Fibroblast of skin of right biceps (primary cell): ENCODE results near the gene PIP4K2C.

ENCODE experiments used
- DNase-seq: peaks from one replicate; pipeline ENCODE4 v3.0.0-alpha.2; 2013

The PIP4K2C gene

DNA sequence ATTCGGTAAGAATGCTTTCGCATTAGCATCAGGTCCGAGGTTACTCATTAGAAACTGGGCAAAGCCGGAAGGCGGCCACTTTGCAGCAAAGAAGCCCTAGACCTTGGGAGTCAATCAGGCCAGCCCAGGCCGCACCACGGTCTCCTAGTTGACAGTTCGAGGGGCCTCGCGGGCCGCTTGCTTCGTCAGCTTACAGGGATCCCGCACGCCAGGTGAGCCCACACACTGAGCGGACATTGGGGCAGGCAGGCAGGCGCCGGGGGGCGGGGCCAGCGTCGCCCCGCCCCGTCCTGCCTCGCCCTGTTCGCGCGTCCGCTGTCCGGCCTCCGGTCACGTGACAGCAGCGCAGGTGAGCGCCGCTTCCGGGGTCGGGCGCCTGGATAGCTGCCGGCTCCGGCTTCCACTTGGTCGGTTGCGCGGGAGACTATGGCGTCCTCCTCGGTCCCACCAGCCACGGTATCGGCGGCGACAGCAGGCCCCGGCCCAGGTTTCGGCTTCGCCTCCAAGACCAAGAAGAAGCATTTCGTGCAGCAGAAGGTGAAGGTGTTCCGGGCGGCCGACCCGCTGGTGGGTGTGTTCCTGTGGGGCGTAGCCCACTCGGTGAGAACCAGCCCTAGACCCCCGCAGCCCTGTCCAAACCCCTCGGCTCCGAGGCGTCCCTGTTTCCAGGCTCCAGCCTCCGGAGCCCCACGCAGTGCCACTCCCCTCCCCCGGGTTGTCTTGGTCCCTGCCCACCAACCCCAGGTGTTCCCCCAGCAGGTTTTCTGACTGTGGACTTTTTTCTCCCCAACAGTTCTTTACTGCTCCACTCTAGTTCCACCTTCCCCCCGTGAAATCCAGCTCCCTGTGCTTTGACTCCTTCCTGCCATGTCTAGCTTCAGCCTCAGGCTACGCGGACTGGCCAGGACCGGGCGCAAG lies at the start of gene PIP4K2C:
PIP4K2C (plus strand) TSS at position 329 of the 918 bp plus-strand sequence; CDS start at position 427, 98 bp downstream.
- DNase-seq = peak; percentile 51

GRCh38 chr12:57541717-57542116 lies 49.3 kb upstream of the PIP4K2C start:
- no peak for DNase-seq

DNA sequence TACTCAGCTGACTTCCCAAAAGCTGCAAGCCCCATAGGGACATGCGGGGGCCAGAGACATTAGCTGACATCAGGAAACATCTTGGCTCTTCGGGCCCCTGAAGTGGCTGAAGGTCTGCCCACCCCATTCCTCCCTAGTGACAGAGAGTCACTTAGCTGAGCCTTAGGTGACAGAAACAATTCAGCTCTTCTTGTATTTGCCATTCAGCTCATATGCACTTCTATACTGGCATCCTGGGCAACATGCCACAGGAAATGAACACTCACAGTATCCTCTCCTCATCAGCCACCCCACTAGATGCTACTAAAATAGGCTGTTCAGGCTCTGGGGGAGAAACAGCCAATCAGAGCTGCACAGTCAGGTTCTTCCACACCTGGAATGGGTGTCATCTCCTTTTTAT lies 47.4 kb upstream of the PIP4K2C start:
- DNase-seq = no peak

DNA sequence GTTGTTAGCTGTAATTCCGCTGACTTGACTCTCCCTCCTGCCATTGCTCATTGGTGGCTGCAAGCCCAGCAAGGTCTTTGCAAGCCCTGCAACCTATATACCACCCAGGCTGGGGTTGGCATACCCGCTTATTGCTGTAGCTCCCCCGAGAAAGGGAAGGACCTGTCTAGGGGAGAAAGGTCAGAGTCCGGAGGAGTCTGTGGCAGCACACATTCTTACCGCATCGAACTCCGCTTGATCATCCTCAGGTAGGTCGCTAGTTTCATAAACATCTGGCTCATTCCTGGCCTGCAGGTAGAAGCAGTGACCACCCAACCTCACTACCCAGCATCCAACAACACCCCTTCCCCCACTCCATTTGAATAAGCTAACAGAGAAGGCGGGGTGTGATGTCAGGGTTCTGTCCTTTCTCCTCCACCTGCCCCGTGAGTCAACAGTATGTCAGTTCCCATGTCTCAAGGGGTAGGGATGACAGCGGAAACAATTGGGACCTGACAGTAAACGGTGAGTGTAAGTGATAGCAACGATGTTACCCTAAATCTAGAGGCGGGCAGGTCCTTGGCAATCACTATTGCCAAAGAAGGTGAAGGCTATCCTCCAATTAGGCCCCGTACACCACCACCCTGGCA lies 45.1 kb upstream of the PIP4K2C start:
- no peak for DNase-seq

- DNase-seq = peak; percentile 98
These were observed 44.3 kb upstream of the PIP4K2C start, which contains the start of gene DCTN2 for GRCh38 chr12:57546438-57547287. DCTN2 (minus strand) TSS chr12:57547192; CDS start chr12:57547063, 129 bp downstream.

- DNase-seq = no peak
These were observed 43.5 kb upstream of the PIP4K2C start for GRCh38 chr12:57547288-57548012.

- no peak for DNase-seq
These were observed 43.0 kb upstream of the PIP4K2C start for GRCh38 chr12:57548013-57548315.

DNA sequence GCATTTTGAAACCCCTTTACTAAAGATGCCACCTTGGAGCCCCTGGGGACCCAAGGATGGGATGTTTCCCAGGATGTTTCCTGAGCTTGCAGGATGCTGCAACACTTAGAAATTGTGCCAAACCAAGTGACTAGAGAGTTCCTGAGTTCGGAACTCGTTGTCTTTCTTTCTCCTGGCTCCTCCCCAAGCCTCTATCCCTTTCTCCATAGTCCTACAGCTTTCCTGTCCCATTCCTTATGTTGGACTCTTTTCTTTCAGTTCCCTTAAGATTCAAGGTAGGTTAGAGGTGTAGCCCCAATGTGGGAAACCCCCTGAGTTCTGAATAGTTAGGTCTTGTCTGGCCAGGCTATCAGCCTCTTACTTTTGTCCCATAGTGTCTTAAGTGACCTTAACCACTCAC lies 42.5 kb upstream of the PIP4K2C start:
- no peak for DNase-seq

- no peak for DNase-seq
These were observed 41.6 kb upstream of the PIP4K2C start for GRCh38 chr12:57549203-57549908.

DNA sequence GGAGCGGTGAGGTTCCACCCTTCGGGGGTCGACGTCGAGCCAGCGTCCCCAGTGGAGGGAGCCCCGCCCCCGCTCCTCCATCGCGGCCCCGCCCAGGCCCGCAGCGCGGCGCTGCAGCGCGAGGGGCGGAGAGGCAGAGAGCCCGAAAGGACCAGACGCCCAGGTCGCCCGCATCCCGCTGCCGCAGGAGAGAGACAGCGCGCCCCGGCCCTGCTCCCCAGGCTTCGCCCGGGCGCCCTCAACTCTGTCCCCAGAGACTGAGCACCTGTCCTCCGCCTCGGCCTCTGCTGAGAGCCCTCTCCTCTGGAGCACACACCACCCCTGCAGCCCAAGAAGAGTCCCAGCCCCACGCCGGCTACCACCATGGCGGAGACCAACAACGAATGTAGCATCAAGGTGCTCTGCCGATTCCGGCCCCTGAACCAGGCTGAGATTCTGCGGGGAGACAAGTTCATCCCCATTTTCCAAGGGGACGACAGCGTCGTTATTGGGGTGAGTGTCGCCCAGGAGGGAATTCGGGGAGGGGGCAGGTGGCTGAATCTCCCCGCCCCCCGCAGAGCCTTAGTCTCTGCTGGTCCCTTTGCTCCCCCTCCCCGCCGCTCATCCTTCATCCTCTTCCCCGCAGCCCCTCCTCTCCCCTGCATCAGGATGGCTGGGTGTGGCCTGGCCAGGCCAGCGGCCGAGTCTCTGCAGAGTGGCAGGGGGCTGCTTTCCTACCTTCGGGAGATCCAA lies 40.9 kb upstream of the PIP4K2C start, which contains the start of gene KIF5A:
KIF5A (plus strand) TSS at position 136 of the 732 bp plus-strand sequence; CDS start at position 364, 228 bp downstream.
- DNase-seq = peak; percentile 9

DNA sequence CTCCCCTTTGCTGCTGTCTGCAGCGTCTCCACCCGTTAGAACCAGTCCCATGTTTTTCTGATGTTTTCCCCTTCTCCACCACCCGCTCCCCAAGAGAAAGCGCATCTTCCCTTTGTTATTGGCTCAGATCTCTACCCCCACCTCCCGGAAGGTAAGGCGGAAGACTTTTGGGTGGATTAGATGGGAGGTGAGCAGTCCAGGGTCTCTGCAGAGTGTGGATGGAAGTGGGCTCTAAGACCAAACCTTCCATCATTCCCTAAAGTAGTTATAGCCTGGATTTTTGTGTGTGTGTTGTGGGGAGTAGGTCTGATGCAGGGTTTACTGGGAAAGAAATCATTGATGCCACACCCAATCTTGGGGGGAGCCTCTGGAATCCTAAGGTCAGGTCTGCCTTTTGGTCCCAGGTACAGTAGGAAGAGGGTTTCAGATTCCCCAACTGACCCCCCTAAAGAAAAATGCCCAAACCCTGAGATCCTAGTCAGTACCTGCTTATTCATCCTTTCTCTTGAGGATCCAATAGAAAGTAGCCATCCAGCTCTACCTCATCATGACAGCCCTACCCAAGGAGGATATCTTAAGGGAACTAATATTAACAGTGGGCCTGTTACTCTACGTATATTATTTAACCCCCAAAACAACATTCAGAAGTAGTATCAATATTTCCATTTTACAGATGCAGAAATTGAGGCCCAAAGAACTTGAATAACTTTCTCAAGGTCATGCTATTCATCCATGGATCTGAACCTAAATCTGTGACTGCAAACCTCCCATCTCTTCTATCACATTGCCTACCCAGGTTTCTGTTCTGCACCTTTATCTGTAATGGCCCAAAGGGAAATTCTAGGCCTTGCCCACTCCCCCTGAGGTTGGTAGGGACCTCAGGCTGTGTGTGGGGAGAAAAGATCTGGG lies 40.1 kb upstream of the PIP4K2C start:
- DNase-seq = no peak

DNA sequence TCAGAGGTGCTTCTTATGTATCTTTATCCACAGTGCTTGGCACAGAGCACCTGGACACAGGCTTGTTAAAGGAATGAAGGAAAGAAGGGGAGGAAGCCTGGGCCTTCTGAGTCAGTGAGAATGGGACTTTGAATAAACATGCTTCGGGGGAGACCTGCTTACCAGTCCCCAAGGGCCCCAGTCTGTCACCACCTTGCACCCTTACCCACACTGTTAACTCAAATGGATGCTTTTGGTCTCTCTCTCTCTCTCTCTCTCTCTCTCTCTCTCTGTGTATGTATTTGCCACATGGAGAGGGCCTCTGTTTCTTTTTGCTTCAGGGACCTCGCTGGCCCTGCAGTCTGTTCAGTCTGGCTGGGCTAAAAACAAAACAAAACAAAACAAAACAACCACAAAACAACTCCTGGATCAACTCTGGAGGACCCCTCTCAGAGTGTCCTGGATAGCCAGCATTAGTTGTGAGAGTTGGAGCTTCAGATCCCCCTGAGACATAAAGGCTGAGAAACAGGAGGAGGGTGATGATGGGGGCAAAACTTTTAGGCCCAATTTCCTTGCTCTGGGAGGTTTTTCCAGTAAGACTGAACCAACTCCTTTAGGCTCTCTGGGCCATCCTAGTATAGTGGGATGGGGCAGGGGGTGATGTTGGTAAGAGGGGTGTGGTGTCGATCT lies 39.2 kb upstream of the PIP4K2C start:
- no peak for DNase-seq

GRCh38 chr12:57552306-57552651 lies 38.7 kb upstream of the PIP4K2C start:
- no peak for DNase-seq

GRCh38 chr12:57552835-57553313 lies 38.1 kb upstream of the PIP4K2C start:
- DNase-seq = peak; percentile 65

GRCh38 chr12:57553343-57554202 lies 37.4 kb upstream of the PIP4K2C start:
- no peak for DNase-seq

DNA sequence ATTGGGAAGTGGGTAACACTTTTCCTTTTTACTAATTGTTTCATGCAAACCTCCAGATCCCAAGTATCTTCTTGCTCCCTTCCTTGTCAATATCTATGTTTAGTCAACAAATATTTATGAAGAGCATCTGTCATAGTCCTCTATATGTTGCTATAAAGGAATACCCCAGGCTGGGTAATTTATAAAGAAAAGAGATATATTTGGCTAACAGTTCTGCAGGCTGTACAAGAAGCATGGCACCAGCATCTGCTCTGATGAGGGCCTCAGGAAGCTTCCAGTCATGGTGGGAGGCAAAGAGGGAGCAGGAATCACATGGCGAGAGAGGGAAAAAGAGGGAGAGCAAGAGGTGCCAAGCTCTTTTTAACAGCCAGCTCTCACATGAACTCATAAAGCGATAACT lies 36.5 kb upstream of the PIP4K2C start:
- no peak for DNase-seq

DNA sequence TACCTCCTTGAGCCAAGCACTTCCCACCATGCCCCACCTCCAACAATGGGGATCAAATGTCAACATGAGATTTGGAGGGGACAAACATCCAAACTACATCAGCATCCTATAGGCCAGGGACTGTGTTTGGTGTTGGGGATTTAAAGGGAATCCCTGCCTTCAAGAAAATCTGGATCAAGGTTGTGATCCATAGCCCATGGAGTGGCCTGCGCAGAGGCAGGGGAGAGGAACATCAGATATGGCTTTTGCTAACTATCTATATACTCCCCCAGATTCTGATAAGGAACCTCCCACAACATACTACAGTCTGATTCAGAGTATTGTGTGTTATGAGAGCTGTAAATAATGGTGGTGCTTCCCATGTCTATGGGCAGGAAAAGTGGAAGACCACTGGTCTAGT lies 36.1 kb upstream of the PIP4K2C start:
- no peak for DNase-seq

DNA sequence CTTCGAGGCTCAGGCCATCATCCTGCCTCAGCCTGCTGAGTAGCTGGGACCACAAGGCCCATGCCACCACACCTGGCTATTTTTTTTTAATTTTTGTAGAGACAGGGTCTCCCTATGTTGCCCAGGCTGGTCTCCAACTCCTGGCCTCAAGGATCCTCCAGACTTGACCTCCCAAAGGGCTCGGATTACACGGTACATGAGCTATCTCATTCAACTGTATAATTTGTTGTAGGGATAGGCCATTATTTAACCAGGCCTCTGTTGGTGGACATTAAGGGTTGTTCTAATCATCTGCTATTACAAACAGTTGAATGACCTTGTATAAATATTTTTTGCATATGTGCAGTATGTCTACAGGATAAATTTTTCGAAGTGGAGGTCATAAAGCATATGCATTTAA lies 32.1 kb upstream of the PIP4K2C start:
- no peak for DNase-seq
